GM12878 (cell line): ENCODE results near the gene DNAJC6.

Source experiments
- CTCF ChIP-seq, 3 experiments: IDR thresholded peaks in 2 of 3; conservative IDR thresholded peaks in 1 of 3; 2 replicates each; pipeline ENCODE4 v1.5.1; 2011; ENCODE audit warnings: low read depth in 3 of 3, low read length in 3 of 3, mild to moderate bottlenecking in 3 of 3, control low read depth in 2 of 3, moderate library complexity in 2 of 3, inconsistent platforms in 1 of 3, mixed read lengths in 1 of 3; ENCODE audit not compliant: control insufficient read depth in 2 of 3, insufficient read depth in 1 of 3; ENCODE audit errors: extremely low read depth in 1 of 3
- EP300 ChIP-seq, 2 experiments: fragments of 150-350 bp in 1 of 2; IDR thresholded peaks; 2 replicates each; pipeline ENCODE4 v1.6.1; 2011 to 2012; ENCODE audit warnings: low read depth in 2 of 2, low read length in 2 of 2, borderline replicate concordance in 1 of 2, improper control_type of control experiment in 1 of 2, inconsistent platforms in 1 of 2; ENCODE audit not compliant: control insufficient read depth in 1 of 2
- NR2C2 ChIP-seq: IDR thresholded peaks from 2 replicates; pipeline ENCODE4 v1.6.1; 2011; ENCODE audit warnings: borderline replicate concordance, low read depth; ENCODE audit not compliant: control insufficient read depth, insufficient read length
- POLR2A ChIP-seq: IDR thresholded peaks from 2 replicates; pipeline ENCODE4 v1.6.1; 2011; ENCODE audit warnings: low read depth, mild to moderate bottlenecking, low read length
- RELA ChIP-seq: fragments of 450-650 bp; IDR thresholded peaks from 2 replicates; pipeline ENCODE4 v1.8.0; 2014; ENCODE audit warnings: borderline replicate concordance; ENCODE audit not compliant: partially characterized antibody
- REST ChIP-seq: IDR thresholded peaks from 2 replicates; pipeline ENCODE4 v1.6.1; 2012; ENCODE audit warnings: mild to moderate bottlenecking, low read depth, low read length
- RFX5 ChIP-seq: IDR thresholded peaks from 2 replicates; pipeline ENCODE4 v1.6.1; 2011; ENCODE audit warnings: low read depth, low read length, improper control_type of control experiment
- SMC3 ChIP-seq: IDR thresholded peaks from 2 replicates; pipeline ENCODE4 v1.6.1; 2011; ENCODE audit warnings: low read length, improper control_type of control experiment, borderline replicate concordance
- USF1 ChIP-seq: IDR thresholded peaks from 2 replicates; pipeline ENCODE4 v1.6.1; 2011; ENCODE audit warnings: borderline replicate concordance, low read depth, mild to moderate bottlenecking, moderate library complexity, mixed read lengths, low read length; ENCODE audit not compliant: insufficient read depth; ENCODE audit errors: extremely low read length

DNA sequence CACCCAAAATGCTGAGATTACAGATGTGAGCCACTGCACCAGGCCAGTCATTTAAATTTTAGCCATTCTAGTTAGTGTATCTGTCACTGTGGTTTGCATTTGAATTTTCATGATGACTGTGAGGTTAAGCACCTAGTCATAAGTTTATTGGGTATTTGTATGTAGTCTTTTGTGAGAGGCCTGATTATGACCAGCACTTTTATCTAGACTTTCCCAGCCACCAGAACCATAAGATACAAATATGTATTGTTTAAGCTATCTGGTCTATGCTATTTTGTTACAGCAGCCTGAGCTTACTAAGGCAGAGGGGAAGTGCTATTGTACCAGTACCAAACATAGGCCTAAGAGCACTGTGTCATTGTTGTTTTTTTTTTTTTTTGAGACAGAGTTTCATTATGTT lies 19.9 kb upstream of the DNAJC6 start:
- no peak for TF ChIP-seq REST
- TF ChIP-seq POLR2A: no peak
- TF ChIP-seq CTCF (IDR thresholded peaks at IDR 0.05 in 2 of 3, conservative IDR thresholded peaks at IDR 0.05 in 1 of 3; ENCODE audit: control insufficient read depth in 2 of 3, extremely low read depth in 1 of 3, insufficient read depth in 1 of 3, low read depth in 3 of 3, low read length in 3 of 3): no peak
- no peak for TF ChIP-seq NR2C2
- no peak for TF ChIP-seq RFX5
- TF ChIP-seq RELA: no peak
- TF ChIP-seq EP300 (IDR thresholded peaks at IDR 0.05; ENCODE audit: borderline replicate concordance in 1 of 2, control insufficient read depth in 1 of 2, low read depth in 2 of 2, low read length in 2 of 2): no peak
- TF ChIP-seq USF1: no peak
- TF ChIP-seq SMC3: no peak
